ENCODE results near the gene ALDH3B1.

- TF ChIP-seq CTCF (conservative IDR thresholded peaks at IDR 0.05) (no peak), EZH2 (IDR thresholded peaks at IDR 0.05; ENCODE audit: low read depth) (no peak)
Measured at GRCh38 chr11:68035266-68035876, 25.2 kb downstream of the ALDH3B1 start.
